ENCODE data around the gene WDR37. TPM values are rescaled to one million over a fixed set of nuclear protein-coding genes. Genes with fewer than 3 reads are reported as not detected.

The WDR37 gene
- polyA plus RNA-seq, 3 donors: 7.1 to 33.6 (median 8.6) TPM

- Histone ChIP-seq H3K9me3 (replicated peaks in 1 of 2; ENCODE audit: control insufficient read depth in 1 of 2, insufficient read depth in 1 of 2, low read length in 2 of 2) (no peaks in the 10 kb centered on the region), H3K9ac (ENCODE audit: insufficient read depth, low read length, poor library complexity, severe bottlenecking) (no peak overlapping the region), H4K20me1 (ENCODE audit: insufficient read depth, low read length) (peaks cover 92% of the 10 kb centered on the region), H2AFZ (ENCODE audit: insufficient read depth, low read depth, low read length, poor library complexity, severe bottlenecking) (no peak overlapping the region), H3K27ac (ENCODE audit: low read depth in 1 of 2, low read length in 2 of 2) (no peak overlapping the region), H3K4me1 (ENCODE audit: control insufficient read depth in 1 of 2, insufficient read depth in 2 of 2, low read length in 2 of 2) (no peaks in the 10 kb centered on the region), H3K36me3 (replicated peaks in 1 of 2; ENCODE audit: control insufficient read depth in 1 of 2, insufficient read depth in 2 of 2, low read length in 2 of 2) (peaks cover 98 to 99% of the 10 kb centered on the region in 2 donors), H3K4me2 (replicated peaks; ENCODE audit: extremely low read depth, low read length, poor library complexity, severe bottlenecking) (no peak overlapping the region), H3K27me3 (ENCODE audit: control insufficient read depth in 2 of 2, insufficient read depth in 2 of 2, low read length in 2 of 2) (no peaks in the 10 kb centered on the region), H3K4me3 (replicated peaks in 1 of 3; ENCODE audit: low read depth in 2 of 3, low read length in 3 of 3) (no peak overlapping the region), H3K79me2 (ENCODE audit: insufficient read depth, low read length) (peaks cover 31% of the 10 kb centered on the region)
- no peak overlapping the region for H3K4me3 Mint-ChIP-seq
- H3K27me3 Mint-ChIP-seq (ENCODE audit: low read depth in 3 of 3): no peaks in the 10 kb centered on the region
- no peaks in the 10 kb centered on the region for H3K4me1 Mint-ChIP-seq
- 81% methylated on average over 7 of the region's 13 CpGs for WGBS (ENCODE audit: insufficient coverage)
- DNase-seq: no peak
- peaks cover 90 to 96% of the 10 kb centered on the region in 2 donors for H3K36me3 Mint-ChIP-seq
- TF ChIP-seq, protein P1, sequence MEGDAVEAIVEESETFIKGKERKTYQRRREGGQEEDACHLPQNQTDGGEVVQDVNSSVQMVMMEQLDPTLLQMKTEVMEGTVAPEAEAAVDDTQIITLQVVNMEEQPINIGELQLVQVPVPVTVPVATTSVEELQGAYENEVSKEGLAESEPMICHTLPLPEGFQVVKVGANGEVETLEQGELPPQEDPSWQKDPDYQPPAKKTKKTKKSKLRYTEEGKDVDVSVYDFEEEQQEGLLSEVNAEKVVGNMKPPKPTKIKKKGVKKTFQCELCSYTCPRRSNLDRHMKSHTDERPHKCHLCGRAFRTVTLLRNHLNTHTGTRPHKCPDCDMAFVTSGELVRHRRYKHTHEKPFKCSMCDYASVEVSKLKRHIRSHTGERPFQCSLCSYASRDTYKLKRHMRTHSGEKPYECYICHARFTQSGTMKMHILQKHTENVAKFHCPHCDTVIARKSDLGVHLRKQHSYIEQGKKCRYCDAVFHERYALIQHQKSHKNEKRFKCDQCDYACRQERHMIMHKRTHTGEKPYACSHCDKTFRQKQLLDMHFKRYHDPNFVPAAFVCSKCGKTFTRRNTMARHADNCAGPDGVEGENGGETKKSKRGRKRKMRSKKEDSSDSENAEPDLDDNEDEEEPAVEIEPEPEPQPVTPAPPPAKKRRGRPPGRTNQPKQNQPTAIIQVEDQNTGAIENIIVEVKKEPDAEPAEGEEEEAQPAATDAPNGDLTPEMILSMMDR (IDR thresholded peaks at IDR 0.05): no peak
- peaks cover 0 to 1% (median 0%) of the 10 kb centered on the region in 7 donors for H3K9me3 Mint-ChIP-seq
- peak overlapping the region in 3 of 7 donors; percentile 33 to 56 (median 34) for H3K27ac Mint-ChIP-seq
- intact Hi-C loops (cut with micrococcal nuclease): no loop called here
Observed at GRCh38 chr10:1086787-1087186, 30.6 kb downstream of the WDR37 start.

DNA sequence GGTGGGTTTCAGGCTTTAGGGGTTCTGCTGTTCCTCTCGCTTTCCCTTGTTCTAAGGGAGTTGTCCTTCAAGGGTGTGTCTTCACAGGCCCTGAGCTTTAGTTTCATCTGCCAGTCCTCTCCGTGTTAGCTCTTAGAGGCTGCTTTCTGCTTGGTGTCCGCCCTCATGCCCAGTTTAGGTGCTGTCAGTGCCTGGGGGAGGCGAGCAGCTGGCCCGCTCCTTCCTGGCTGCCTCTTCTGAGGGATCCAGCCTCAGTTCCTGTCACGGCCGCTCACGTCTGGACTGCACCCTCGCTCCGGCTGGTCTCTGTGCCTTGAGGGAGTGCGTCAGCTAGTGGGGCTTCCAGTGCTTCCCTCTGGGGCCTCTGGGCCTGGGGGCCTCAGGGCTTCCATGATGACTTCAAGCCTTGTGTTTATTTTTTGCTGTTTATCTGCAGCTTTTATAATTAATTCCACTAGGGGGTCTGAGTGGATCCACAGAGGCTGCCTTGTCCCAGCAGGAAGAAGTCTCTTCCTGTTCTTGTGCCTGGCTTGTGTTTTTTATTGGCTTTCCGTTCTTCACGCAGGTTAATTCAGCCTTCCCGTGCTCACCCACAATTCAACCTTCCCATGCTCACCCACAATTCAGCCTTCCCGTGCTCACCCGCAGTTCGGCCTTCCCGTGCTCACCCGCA lies 33.0 kb downstream of the WDR37 start:
- H3K27ac ChIP-seq (ENCODE audit: low read depth in 1 of 2, low read length in 2 of 2): no peak overlapping the region
- WGBS (ENCODE audit: insufficient coverage): 83% methylated on average over 10 of the region's 19 CpGs
- H3K4me1 ChIP-seq (ENCODE audit: control insufficient read depth in 1 of 2, insufficient read depth in 2 of 2, low read length in 2 of 2): no peaks in the 10 kb centered on the region
- TF ChIP-seq, protein P1 (IDR thresholded peaks at IDR 0.05): no peak
- Mint-ChIP-seq H3K4me1 (no peaks in the 10 kb centered on the region), H3K36me3 (peaks cover 74 to 79% of the 10 kb centered on the region in 2 donors), H3K27ac (peak overlapping the region in 3 of 7 donors; percentile 8 to 68 (median 55)), H3K27me3 (ENCODE audit: low read depth in 3 of 3) (no peaks in the 10 kb centered on the region), H3K9me3 (peaks cover 0 to 1% (median 0%) of the 10 kb centered on the region in 7 donors), H3K4me3 (no peak overlapping the region)
- H3K4me3 ChIP-seq (replicated peaks in 1 of 3; ENCODE audit: low read depth in 2 of 3, low read length in 3 of 3): no peak overlapping the region
- H3K9me3 ChIP-seq (replicated peaks in 1 of 2; ENCODE audit: control insufficient read depth in 1 of 2, insufficient read depth in 1 of 2, low read length in 2 of 2): no peaks in the 10 kb centered on the region
- H2AFZ ChIP-seq (ENCODE audit: insufficient read depth, low read depth, low read length, poor library complexity, severe bottlenecking): no peak overlapping the region
- H3K9ac ChIP-seq (ENCODE audit: insufficient read depth, low read length, poor library complexity, severe bottlenecking): no peak overlapping the region
- peaks cover 95 to 99% of the 10 kb centered on the region in 2 donors for H3K36me3 ChIP-seq (replicated peaks in 1 of 2; ENCODE audit: control insufficient read depth in 1 of 2, insufficient read depth in 2 of 2, low read length in 2 of 2)
- peaks cover 86% of the 10 kb centered on the region for H4K20me1 ChIP-seq (ENCODE audit: insufficient read depth, low read length)
- peaks cover 20% of the 10 kb centered on the region for H3K79me2 ChIP-seq (ENCODE audit: insufficient read depth, low read length)
- H3K27me3 ChIP-seq (ENCODE audit: control insufficient read depth in 2 of 2, insufficient read depth in 2 of 2, low read length in 2 of 2): no peaks in the 10 kb centered on the region
- no peak overlapping the region for H3K4me2 ChIP-seq (replicated peaks; ENCODE audit: extremely low read depth, low read length, poor library complexity, severe bottlenecking)
- DNase-seq: no peak
- intact Hi-C loops (cut with micrococcal nuclease): no loop called here
